ENCODE results near the gene CTCFL.

Gene CTCFL

GRCh38 chr20:57536120-57536708 lies 11.3 kb upstream of the CTCFL start:
- TF ChIP-seq, protein P1, sequence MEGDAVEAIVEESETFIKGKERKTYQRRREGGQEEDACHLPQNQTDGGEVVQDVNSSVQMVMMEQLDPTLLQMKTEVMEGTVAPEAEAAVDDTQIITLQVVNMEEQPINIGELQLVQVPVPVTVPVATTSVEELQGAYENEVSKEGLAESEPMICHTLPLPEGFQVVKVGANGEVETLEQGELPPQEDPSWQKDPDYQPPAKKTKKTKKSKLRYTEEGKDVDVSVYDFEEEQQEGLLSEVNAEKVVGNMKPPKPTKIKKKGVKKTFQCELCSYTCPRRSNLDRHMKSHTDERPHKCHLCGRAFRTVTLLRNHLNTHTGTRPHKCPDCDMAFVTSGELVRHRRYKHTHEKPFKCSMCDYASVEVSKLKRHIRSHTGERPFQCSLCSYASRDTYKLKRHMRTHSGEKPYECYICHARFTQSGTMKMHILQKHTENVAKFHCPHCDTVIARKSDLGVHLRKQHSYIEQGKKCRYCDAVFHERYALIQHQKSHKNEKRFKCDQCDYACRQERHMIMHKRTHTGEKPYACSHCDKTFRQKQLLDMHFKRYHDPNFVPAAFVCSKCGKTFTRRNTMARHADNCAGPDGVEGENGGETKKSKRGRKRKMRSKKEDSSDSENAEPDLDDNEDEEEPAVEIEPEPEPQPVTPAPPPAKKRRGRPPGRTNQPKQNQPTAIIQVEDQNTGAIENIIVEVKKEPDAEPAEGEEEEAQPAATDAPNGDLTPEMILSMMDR (IDR thresholded peaks at IDR 0.05) = no peak

DNA sequence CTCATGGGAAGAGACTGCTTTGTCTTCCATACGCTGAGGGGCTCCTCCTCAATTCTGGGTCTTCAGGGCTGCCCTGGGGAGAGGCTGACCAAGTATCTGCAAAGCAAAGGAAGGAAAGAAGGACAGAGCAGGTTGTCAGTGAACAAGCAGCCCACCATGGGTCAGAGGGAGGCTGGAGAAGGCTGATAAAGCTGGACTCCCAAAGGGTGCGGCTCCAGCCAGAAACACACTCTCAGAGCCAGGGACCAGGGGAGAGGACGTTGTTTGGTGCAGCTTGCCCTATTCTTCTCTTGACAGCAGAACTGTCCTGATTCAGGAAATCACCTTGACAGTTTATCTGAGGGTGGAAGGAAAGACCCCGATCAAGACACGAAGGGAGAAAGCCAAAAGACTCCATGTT lies 10.4 kb upstream of the CTCFL start:
- TF ChIP-seq, protein P1 (IDR thresholded peaks at IDR 0.05) = no peak

DNA sequence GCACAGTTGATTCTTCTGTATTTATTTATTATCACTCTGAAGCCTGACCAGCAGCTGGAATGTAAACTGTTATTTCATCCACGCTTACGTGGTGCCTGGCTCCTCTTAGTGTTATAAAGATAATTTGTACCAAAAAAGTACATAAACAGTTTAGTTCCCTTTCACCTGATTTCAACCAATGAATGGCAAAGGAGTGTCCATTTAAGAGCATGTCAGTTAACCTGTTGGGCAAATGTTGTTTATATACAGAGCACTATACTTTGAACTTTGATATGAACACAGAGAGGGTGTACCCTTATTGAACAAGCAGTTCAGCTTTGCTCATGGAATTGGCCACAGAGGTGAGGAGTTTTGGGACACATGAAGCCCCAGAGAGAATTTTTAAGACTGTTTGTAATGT lies 7.2 kb upstream of the CTCFL start:
- TF ChIP-seq, protein P1 (IDR thresholded peaks at IDR 0.05) = no peak

GRCh38 chr20:57530327-57530981 lies 5.5 kb upstream of the CTCFL start:
- TF ChIP-seq, protein P1 (IDR thresholded peaks at IDR 0.05) = no peak

DNA sequence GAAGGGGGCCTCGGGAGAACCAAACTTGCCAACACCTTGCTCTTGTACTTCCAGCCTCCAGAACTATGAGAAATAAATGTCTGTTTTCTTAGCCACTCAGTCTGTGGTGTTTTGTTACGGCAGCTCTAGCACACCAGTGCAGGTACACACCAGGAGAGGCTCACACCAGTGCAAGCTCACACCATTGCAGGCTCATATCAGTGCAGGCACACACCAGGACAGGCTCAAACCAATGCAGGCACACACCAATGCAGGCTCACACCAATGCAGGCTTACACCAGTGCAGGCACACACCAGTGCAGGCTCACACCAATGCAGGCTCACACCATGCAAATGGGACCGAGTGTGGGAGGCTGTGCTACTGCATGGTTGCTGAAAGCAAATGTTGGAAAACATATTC lies 4.9 kb upstream of the CTCFL start:
- TF ChIP-seq, protein P1 (IDR thresholded peaks at IDR 0.05) = no peak

DNA sequence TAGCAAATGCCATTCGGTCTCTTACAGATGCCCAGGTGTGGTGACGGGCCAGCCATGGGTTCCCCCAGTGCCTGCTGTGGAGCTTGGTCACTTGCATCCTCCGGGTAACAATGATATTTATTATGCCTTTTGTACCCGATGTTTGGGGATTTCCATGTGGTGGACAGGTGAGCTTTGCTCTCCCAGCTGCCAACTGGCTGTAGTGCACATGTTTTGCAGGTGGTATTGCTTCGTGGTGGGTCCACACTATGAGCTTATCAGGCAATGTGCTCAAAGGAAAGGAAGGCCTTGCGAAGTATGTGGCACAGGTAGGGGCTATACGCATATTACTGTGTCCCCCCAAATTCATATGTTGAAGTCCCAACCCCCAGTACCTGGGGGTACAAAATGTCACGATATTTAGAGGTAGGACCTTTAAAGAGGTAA lies 4.2 kb upstream of the CTCFL start:
- TF ChIP-seq, protein P1 (IDR thresholded peaks at IDR 0.05) = no peak

- TF ChIP-seq, protein P1 (IDR thresholded peaks at IDR 0.05) = no peak
These were observed 3.2 kb upstream of the CTCFL start for GRCh38 chr20:57528148-57528547.

All from LNCAP (cell line).